ENCODE measurements around the gene ADISSP. TPM values are rescaled to one million over a fixed set of nuclear protein-coding genes. Genes with fewer than 3 reads are reported as not detected.

ADISSP gene
- total and polyA plus RNA-seq, 2 of the 13 experiments (the other 11 are each of a cell fraction or from before 2014, with no cell fraction given), result 38.3 to 90.6 TPM

GRCh38 chr20:3710703-3711483 is 56.7 kb downstream of the ADISSP start (continued):
- TF ChIP-seq SP1 (IDR thresholded peaks at IDR 0.05) (no peak), SP1 (CRISPR knock-in tag; IDR thresholded peaks at IDR 0.05) (peak; percentile 56; the same call in 1 of the 2 replicates), CTCF (CRISPR knock-in tag; IDR thresholded peaks at IDR 0.05) (peak; percentile 98), PBX3 (CRISPR knock-in tag; IDR thresholded peaks at IDR 0.05; ENCODE audit: borderline replicate concordance) (no peak), SMYD3 (CRISPR knock-in tag; IDR thresholded peaks at IDR 0.05) (no peak), MBD4 (IDR thresholded peaks at IDR 0.05; ENCODE audit: borderline replicate concordance, low read length) (no peak), FOSL2 (CRISPR knock-in tag; IDR thresholded peaks at IDR 0.05) (peak; percentile 30; the same call in 1 of the 2 replicates), PTBP1 (IDR thresholded peaks at IDR 0.05; ENCODE audit: low read depth, low read length, poor library complexity, severe bottlenecking) (peak; percentile 38), ZNF850 (CRISPR knock-in tag; conservative IDR thresholded peaks at IDR 0.05) (no peak), ZFP36L1 (CRISPR knock-in tag; IDR thresholded peaks at IDR 0.05) (no peak), TARDBP (CRISPR knock-in tag; IDR thresholded peaks at IDR 0.05) (0 out of 2 replicates have a peak, but pooled peaks have one; percentile 20), GTF3A (CRISPR knock-in tag; conservative IDR thresholded peaks at IDR 0.05) (no peak), YEATS2 (CRISPR knock-in tag; IDR thresholded peaks at IDR 0.05; ENCODE audit: borderline replicate concordance) (0 out of 2 replicates have a peak, but pooled peaks have one; percentile 24), FOXK1 (CRISPR knock-in tag; IDR thresholded peaks at IDR 0.05; ENCODE audit: borderline replicate concordance, low read depth) (peak; percentile 31; the same call in 1 of the 2 replicates), ZNF784 (CRISPR knock-in tag; IDR thresholded peaks at IDR 0.05; ENCODE audit: borderline replicate concordance) (0 out of 2 replicates have a peak, but pooled peaks have one; percentile 48), ZNF556 (CRISPR knock-in tag; IDR thresholded peaks at IDR 0.05; ENCODE audit: borderline replicate concordance) (no peak), KDM3A (CRISPR knock-in tag; IDR thresholded peaks at IDR 0.05; ENCODE audit: low read depth) (0 out of 2 replicates have a peak, but pooled peaks have one; percentile 56), SAP130 (CRISPR knock-in tag; IDR thresholded peaks at IDR 0.05; ENCODE audit: low read depth) (0 out of 2 replicates have a peak, but pooled peaks have one; percentile 16), HOXA3 (CRISPR knock-in tag; IDR thresholded peaks at IDR 0.05) (0 out of 2 replicates have a peak, but pooled peaks have one; percentile 15), RAD21 (CRISPR knock-in tag; IDR thresholded peaks at IDR 0.05) (peak; percentile 92), PRMT3 (CRISPR knock-in tag; IDR thresholded peaks at IDR 0.05; ENCODE audit: borderline replicate concordance, low read depth) (peak; percentile 26; the same call in 1 of the 2 replicates), NFATC3 (CRISPR knock-in tag; IDR thresholded peaks at IDR 0.05) (no peak), ZNF563 (CRISPR knock-in tag; IDR thresholded peaks at IDR 0.05) (0 out of 2 replicates have a peak, but pooled peaks have one; percentile 38), NAIF1 (CRISPR knock-in tag; IDR thresholded peaks at IDR 0.05; ENCODE audit: borderline replicate concordance) (no peak), ZNF780A (CRISPR knock-in tag; IDR thresholded peaks at IDR 0.05) (no peak), MXD3 (CRISPR knock-in tag; IDR thresholded peaks at IDR 0.05) (peak; percentile 81), ZNF674 (CRISPR knock-in tag; IDR thresholded peaks at IDR 0.05; ENCODE audit: low read depth) (no peak)

Data from HepG2 (cell line).